Measurements from ENCODE around the gene HIVEP3.

Gene HIVEP3

GRCh38 chr1:41516168-41517061, 402.3 kb downstream of the HIVEP3 start:
- DNase-seq: peak; percentile 83
- in situ Hi-C loops (cut with MboI; ENCODE audit: low pct_unique_long_range_greater_than_20kb, low sequenced_read_pairs): no loop called here

- no peak for DNase-seq
- in situ Hi-C loops (cut with MboI; ENCODE audit: low pct_unique_long_range_greater_than_20kb, low sequenced_read_pairs): no loop called here
These were observed 402.9 kb downstream of the HIVEP3 start for GRCh38 chr1:41515778-41516167.

- DNase-seq: no peak
- in situ Hi-C loops (cut with MboI; ENCODE audit: low pct_unique_long_range_greater_than_20kb, low sequenced_read_pairs): no loop called here
These were observed 403.5 kb downstream of the HIVEP3 start for GRCh38 chr1:41515131-41515678.

- DNase-seq: no peak
- in situ Hi-C loops (cut with MboI; ENCODE audit: low pct_unique_long_range_greater_than_20kb, low sequenced_read_pairs): no loop called here
These were observed 404.3 kb downstream of the HIVEP3 start for GRCh38 chr1:41514381-41514780.

- DNase-seq: no peak
- in situ Hi-C loops (cut with MboI; ENCODE audit: low pct_unique_long_range_greater_than_20kb, low sequenced_read_pairs): no loop called here
These were observed 405.4 kb downstream of the HIVEP3 start for GRCh38 chr1:41513383-41513735.

GRCh38 chr1:41512701-41513382, 405.9 kb downstream of the HIVEP3 start:
- no peak for DNase-seq
- in situ Hi-C loops (cut with MboI; ENCODE audit: low pct_unique_long_range_greater_than_20kb, low sequenced_read_pairs): no loop called here

GRCh38 chr1:41511239-41511540, 407.5 kb downstream of the HIVEP3 start:
- in situ Hi-C loops (cut with MboI; ENCODE audit: low pct_unique_long_range_greater_than_20kb, low sequenced_read_pairs): no loop called here
- DNase-seq: no peak

GRCh38 chr1:41510531-41511238, 408.0 kb downstream of the HIVEP3 start:
- DNase-seq: no peak
- in situ Hi-C loops (cut with MboI; ENCODE audit: low pct_unique_long_range_greater_than_20kb, low sequenced_read_pairs): no loop called here

- DNase-seq: no peak
- in situ Hi-C loops (cut with MboI; ENCODE audit: low pct_unique_long_range_greater_than_20kb, low sequenced_read_pairs): no loop called here
These were observed 409.5 kb downstream of the HIVEP3 start for GRCh38 chr1:41509270-41509671.

GRCh38 chr1:41508290-41508689, 410.4 kb downstream of the HIVEP3 start:
- in situ Hi-C loops (cut with MboI; ENCODE audit: low pct_unique_long_range_greater_than_20kb, low sequenced_read_pairs): no loop called here
- DNase-seq: no peak

GRCh38 chr1:41507836-41508235, 410.9 kb downstream of the HIVEP3 start:
- no peak for DNase-seq
- in situ Hi-C loops (cut with MboI; ENCODE audit: low pct_unique_long_range_greater_than_20kb, low sequenced_read_pairs): no loop called here

GRCh38 chr1:41507110-41507720, 411.5 kb downstream of the HIVEP3 start:
- in situ Hi-C loops (cut with MboI; ENCODE audit: low pct_unique_long_range_greater_than_20kb, low sequenced_read_pairs): no loop called here
- DNase-seq: no peak

GRCh38 chr1:41504114-41505035, 414.3 kb downstream of the HIVEP3 start:
- no peak for DNase-seq
- in situ Hi-C loops (cut with MboI; ENCODE audit: low pct_unique_long_range_greater_than_20kb, low sequenced_read_pairs): no loop called here

- in situ Hi-C loops (cut with MboI; ENCODE audit: low pct_unique_long_range_greater_than_20kb, low sequenced_read_pairs): no loop called here
- DNase-seq: no peak
These were observed 415.1 kb downstream of the HIVEP3 start for GRCh38 chr1:41503538-41504113.

- no peak for DNase-seq
- in situ Hi-C loops (cut with MboI; ENCODE audit: low pct_unique_long_range_greater_than_20kb, low sequenced_read_pairs): no loop called here
These were observed 415.8 kb downstream of the HIVEP3 start for GRCh38 chr1:41502912-41503311.

- in situ Hi-C loops (cut with MboI; ENCODE audit: low pct_unique_long_range_greater_than_20kb, low sequenced_read_pairs): no loop called here
- no peak for DNase-seq
These were observed 417.1 kb downstream of the HIVEP3 start for GRCh38 chr1:41501581-41501980.

GRCh38 chr1:41500781-41501518, 417.8 kb downstream of the HIVEP3 start:
- in situ Hi-C loops (cut with MboI; ENCODE audit: low pct_unique_long_range_greater_than_20kb, low sequenced_read_pairs): no loop called here
- DNase-seq: no peak

GRCh38 chr1:41500378-41500777, 418.3 kb downstream of the HIVEP3 start:
- in situ Hi-C loops (cut with MboI; ENCODE audit: low pct_unique_long_range_greater_than_20kb, low sequenced_read_pairs): no loop called here
- DNase-seq: no peak

Data from KBM-7 (cell line).